GM19025 (cell line): ENCODE results near the gene GKN2.

Source experiments
- ATAC-seq: cut with Tn5 transposase; IDR thresholded peaks from one replicate; pipeline ENCODE4 v1.9.1; 2021; ENCODE audit warnings: mild to moderate bottlenecking, low read depth, moderate library complexity; ENCODE audit not compliant: unreplicated experiment

The GKN2 gene, protein sequence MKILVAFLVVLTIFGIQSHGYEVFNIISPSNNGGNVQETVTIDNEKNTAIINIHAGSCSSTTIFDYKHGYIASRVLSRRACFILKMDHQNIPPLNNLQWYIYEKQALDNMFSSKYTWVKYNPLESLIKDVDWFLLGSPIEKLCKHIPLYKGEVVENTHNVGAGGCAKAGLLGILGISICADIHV

GRCh38 chr2:68952887-68953521 lies at the start of gene GKN2:
Gene GKN2, minus strand, starts transcription at chr2:68952893. Its CDS starts 32 bp downstream, at chr2:68952861.
- no peak for ATAC-seq

DNA sequence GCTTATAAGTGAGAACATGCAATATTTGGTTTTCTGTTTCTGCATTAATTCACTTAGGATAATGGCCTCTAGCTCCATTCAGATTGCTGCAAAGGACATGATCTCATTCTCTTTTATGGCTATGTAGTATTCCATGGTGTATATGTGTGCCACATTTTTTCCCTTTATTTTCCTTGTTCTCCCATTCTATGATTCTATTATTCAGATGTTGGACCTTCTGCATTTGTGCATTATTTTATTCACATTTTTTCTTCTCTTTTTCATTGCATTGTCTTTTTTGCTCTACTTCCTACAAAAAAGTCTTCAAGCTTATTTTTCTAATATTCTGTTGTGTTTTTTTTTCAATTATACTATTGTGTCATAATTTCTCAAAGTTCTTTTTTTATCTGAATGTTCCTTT lies 49.2 kb upstream of the GKN2 start:
- ATAC-seq = no peak

- no peak for ATAC-seq
Measured at GRCh38 chr2:68997401-68997800, 44.7 kb upstream of the GKN2 start.

- no peak for ATAC-seq
Measured at GRCh38 chr2:68995916-68996315, 43.2 kb upstream of the GKN2 start.

GRCh38 chr2:68994864-68995263 lies 42.2 kb upstream of the GKN2 start:
- ATAC-seq = no peak

DNA sequence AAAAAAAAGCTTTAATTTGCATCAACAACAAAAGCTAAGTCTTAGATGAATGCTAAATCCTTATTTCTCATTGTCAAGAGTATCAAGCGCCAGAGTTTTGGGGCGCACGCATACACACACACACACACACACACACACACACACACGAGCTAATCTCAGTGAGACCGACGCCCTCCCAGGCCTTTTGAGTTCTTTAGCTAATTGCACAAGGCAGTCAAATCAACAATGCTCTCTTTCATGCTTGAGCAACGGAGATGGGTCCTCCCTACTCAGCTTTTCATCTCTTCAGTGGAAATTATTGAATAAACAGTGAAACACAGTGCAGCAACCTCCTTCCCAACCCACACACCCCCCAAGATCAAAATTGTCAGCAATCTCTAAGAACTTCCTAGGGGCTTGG lies 41.0 kb upstream of the GKN2 start:
- no peak for ATAC-seq

DNA sequence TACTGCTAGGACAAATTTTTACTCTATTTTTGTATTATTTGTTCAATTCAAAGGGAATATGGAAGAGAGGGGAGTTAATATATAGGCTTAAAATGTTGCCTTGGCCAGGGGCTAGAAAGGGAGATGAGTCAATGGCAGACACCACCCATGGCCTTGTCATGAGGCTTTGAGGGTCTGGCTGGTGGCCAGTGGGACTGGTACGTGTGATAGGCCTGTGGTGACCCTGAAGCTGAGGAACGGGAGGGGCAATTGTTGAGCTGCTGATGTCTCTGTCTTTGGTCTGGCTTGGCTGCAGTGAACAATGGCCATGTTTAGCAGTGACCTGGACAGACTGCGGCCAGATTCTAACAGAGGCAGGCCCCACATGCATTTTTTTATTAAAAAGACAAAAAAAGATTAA lies 40.2 kb upstream of the GKN2 start:
- ATAC-seq = no peak

- ATAC-seq = no peak
Measured at GRCh38 chr2:68992341-68992740, 39.6 kb upstream of the GKN2 start.

GRCh38 chr2:68989035-68989434 lies 36.3 kb upstream of the GKN2 start:
- no peak for ATAC-seq

- no peak for ATAC-seq
Measured at GRCh38 chr2:68987021-68987503, 34.4 kb upstream of the GKN2 start.

- no peak for ATAC-seq
Measured at GRCh38 chr2:68980956-68981355, 28.3 kb upstream of the GKN2 start.

DNA sequence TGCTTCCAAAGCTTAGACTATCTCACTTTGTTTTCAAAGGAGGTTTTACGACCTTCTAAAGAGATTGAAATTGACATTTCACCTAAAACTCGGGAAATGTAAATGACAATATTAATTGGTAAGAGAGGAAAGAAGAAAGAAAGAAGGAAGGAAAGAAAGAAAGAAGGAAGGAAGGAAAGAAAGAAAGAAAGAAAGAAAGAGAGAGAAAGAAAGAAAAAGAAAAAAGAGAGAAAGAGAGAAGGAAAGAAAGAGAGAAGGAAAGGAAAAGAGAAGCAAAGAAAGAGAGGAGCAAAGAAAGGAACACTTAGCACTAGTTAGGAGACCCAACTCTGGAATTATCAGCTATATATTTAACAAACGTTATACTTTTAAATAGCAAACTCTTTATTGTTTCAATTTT lies 25.4 kb upstream of the GKN2 start:
- ATAC-seq = no peak

GRCh38 chr2:68977453-68977852 lies 24.8 kb upstream of the GKN2 start:
- ATAC-seq = no peak

GRCh38 chr2:68975844-68976243 lies 23.2 kb upstream of the GKN2 start:
- no peak for ATAC-seq

- ATAC-seq = no peak
Measured at GRCh38 chr2:68974946-68975665, 22.4 kb upstream of the GKN2 start.

- ATAC-seq = no peak
Measured at GRCh38 chr2:68974251-68974650, 21.6 kb upstream of the GKN2 start, which contains the start of gene GKN1. Gene GKN1, plus strand, starts transcription at chr2:68974636. Its CDS starts 42 bp downstream, at chr2:68974678.

DNA sequence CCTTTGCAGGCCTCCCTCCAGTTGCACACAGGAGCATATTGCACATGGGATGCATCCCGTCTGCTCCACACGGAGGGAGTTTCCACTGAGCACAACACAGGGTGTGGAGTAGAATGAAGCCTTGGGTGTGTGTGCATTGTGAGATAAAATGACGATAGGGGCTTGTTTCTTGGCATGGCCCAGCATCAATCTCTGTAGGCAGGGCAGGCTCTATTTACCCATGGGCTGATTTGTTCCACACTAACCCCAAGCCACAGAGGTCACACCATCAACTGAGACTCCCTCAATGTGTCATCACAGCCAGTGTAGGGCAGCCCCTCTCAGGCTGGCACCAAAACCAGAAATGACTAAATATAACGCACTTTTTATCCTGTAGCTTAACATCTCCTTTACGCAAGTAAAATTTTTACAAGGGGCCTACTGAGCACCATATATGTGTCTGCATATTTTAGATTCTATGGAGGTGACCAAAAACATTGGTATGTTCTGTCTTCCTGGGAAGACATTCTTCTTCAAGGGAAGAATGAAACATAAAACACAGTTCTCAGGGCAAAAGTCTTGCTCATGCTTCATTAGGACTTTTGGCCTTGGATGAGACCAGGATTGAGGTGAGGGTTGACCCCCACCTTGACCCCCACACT lies 19.0 kb upstream of the GKN2 start:
- no peak for ATAC-seq

GRCh38 chr2:68970566-68971265 lies 18.0 kb upstream of the GKN2 start:
- no peak for ATAC-seq

GRCh38 chr2:68969736-68970490 lies 17.2 kb upstream of the GKN2 start:
- ATAC-seq = no peak

DNA sequence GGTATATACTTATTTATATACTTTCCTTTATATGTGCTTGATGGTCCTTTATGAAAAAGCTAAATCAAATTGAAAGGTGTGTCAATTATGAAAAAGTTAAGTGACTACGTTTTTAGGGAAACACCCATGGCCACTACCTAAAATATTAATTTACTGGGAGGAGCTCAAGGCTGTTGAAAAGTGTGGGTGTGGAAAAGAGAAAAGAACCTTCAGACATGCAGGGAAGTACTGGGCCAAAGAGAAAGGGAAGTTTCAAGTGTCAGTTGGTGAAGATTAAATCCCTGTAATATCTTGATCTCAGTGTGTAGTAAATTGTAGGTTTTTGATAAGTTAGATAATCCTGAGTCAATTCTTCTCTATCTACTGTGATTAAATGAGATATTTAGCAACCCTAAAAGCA lies 15.5 kb upstream of the GKN2 start:
- no peak for ATAC-seq
